Brain pericyte (primary cell): ENCODE measurements around the gene SDF4.
"Not testable (repeated sequence)": the region's sequence is repeated elsewhere in the genome, so short reads cannot be mapped to it uniquely, and the experiment has no call there.

Source experiments
- DNase-seq: peaks from one replicate; pipeline ENCODE4 v3.0.0-alpha.2; 2012; ENCODE audit warnings: low read depth, low spot score

SDF4 gene

DNA sequence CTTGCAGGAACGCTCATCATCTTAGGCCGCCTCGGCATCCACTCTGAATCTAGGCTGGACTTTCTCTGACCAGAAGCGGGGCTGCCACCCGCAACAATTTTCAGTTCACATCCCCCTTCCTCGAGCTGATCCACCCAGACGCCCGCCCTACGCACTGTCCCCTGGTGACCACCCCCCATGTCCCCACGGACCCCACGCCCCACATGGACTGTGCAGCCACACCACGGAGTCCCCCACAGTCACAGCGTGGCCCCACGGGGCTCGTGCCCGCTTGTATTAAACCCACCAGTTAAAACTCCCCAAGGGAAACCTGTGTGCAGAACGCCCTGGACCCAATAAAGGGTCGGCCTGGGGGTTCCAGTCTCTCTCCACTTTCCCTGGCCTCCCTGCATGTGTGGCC lies 27.7 kb upstream of the SDF4 start:
- DNase-seq: no peak

GRCh38 chr1:1259119-1259488 lies 27.3 kb upstream of the SDF4 start:
- no peak for DNase-seq

DNA sequence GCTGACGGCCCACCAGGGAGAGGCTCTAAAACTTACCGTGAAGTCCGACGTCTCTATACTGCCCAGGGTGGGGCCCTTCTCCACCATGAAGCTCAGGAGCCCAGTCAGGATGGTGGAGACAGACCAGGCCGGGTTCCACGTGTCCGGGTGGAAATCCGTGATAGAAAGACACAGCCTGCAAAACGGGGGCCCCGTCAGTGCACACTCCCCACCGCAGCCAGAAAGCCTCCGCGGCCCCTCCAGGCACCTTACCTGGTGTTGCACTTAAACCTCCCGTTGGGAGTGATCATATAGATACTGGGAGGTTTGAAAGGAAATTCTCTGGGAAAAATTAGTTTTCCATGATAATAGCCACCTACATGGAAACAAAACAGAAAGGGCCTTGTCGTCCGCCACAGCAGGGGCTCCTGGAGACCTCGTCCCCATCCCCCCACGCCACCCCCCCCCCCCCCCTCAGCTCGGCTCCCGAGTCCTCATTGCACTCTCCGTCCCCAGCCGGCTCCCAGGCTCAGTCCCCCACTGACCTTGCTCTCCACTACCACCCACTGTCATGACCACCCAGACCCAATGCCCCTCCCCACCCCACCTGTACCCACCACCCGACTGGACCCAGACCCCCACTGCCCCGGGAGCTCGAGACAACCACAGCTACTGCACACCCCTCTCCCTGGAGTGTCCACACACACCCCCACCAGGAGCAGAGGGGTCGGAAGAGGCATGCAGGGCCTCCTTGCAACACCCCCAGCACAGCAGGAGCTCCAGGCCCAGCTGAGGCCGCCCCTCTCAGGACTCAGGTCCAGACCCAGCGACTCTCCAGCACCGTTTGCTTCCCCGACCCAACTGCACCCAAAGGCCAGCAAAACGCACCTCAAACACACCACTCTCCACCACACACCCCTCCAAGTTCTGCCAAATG lies 25.4 kb upstream of the SDF4 start:
- DNase-seq: no peak

DNA sequence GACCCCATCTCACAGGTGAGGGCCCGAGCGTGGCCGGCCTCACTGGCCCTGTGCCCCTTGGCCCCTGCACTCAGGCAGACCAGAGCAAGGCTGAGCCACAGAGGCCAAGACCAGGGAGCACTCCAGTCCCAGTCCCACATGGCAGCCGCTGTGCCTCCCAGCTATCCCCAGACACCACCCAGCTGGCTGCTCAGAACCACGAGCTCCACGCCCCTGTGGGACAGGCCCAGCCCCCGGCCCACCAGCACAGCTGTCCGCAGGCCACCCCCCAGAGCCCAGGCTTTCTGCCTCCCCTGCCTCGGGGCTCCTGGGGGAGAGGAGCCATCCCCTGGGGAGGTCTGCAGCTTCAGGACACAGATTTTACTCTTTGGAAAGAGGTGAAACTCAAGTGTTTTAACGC lies 23.8 kb upstream of the SDF4 start:
- DNase-seq: no peak

DNA sequence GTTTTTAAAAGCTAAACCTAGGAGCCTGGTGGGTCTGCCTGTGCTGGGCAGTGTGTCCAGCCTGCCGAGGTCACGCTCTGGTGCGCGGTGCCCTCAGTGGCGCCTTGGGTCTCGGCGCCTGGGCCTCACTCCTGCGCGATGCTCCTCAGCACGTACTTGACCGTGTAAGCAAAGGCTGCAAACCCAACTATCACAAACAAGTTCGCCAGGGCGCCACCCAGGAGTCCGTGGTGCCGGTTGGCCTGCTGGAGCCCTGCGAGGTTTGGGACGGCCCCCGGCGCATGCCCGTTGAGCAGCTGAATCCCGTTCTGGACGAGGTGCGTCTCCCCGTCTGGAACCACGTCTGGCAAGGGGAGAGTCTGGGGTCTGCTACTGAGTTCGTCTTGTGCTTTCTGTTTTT lies 23.3 kb upstream of the SDF4 start:
- no peak for DNase-seq

DNA sequence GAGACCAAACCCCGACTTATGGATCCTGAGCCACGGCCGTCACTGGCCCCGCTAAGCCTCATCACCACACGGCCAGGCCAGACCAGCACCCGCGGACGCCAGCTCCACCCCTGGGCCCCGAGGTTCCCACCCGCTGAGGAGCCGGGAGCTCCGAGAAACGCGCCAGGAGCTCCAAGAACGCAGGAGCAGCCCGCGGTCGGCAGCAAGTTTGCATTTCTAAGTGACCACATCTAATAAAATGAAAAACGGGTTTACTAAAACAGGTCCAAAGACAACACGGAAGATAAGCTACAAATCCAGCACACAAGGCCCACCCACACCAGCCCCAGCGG lies 22.8 kb upstream of the SDF4 start:
- DNase-seq: no peak

GRCh38 chr1:1253972-1254666 lies 22.3 kb upstream of the SDF4 start:
- DNase-seq: no peak

DNA sequence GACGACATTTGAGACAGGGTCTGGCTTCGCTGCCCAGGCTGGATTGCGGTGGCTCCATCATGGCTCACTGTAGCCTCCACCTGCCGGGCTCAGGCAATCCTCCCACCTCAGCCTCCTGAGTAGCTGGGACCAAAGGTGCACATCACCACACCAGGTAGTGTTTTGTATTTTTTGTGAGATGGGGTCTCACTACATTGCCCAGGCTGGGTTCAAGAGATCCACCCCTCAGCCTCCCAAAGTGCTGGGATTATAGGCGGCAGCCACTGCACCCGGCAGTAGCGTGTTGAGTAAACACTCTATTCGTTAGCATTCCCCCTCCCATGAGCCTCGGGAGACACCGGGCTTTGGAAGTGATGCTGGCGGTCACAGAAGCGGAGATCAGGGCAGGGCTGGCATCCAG lies 21.5 kb upstream of the SDF4 start:
- no peak for DNase-seq

DNA sequence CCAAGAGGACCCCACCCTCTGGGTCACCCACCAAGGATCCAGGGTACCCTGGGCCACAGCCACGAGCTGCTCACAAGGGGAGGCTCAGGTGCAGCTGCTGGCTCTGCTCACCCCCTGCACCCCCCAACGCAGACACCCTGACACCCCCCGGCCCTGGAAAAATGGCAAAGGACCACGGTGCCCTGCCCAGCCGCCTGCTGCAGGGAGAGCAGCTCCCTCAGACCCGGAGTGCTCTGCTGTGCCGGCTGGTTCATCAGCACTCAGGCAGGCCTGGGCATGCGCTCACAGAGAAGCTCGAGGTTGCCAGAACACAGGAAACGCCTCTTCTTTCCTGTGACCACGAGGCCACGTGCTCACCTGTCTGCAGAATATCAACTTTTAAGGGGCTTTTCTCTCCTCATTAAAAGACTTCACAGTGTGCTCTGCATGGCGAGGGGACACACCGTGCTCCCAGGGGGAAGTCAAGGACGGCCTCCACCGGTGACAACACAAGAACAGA lies 19.0 kb upstream of the SDF4 start:
- DNase-seq: no peak

DNA sequence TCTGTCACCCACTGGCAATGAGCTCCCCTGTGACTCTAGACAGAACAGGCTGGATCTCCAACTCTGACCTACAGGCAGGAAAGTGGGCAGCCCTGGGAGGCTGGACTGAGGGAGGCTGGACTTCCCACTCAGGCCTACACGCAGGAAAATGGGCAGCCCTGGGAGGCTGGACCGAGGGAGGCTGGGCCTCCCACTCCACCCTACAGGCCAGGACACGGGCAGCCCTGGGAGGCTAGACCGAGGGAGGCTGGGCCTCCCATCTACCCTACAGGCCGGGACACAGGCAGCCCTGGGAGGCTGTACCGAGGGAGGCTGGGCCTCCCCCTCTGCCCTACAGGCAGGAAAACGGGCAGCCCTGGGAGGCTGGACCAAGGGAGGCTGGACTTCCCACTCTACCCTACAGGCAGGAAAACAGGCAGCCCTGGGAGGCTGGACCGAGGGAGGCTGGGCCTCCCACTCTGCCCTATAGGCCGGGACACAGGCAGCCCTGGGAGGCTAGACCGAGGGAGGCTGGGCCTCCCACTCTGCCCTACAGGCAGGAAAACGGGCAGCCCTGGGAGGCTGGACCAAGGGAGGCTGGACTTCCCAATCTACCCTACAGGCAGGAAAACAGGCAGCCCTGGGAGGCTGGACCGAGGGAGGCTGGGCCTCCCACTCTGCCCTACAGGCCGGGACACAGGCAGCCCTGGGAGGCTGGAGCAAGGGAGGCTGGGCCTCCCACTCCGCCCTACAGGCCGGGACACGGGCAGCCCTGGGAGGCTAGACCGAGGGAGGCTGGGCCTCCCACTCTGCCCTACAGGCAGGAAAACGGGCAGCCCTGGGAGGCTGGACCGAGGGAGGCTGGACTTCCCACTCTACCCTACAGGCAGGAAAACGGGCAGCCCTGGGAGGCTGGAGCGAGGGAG lies 16.5 kb upstream of the SDF4 start:
- DNase-seq: not testable (repeated sequence)

DNA sequence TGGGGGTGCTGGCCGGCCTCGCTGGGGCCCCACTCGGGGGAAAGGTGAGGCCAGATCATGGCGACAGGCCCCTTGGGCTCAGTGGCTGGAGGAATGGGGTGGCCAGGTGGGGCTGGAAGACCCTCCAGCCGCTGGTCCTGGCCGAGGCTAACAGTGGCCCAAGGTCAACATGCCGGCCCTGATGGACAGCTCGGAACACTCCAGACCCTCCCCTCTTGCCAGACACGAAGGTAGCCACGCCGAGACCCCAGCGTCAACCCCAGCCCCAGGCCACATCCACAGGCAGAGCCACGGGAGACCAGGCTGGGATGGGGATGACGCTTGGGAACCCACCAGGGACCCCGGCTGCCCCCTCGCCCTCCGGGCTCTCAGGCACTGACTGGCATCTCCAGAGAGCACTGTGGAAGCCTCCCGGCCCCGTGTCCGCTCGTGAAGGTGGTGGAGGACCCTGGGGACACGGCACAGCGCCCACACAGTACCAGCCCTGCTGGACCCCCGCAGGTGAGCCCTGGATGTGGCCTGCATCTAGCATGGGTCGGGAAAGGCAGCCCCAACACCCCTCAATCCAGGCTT lies 15.6 kb upstream of the SDF4 start:
- DNase-seq: no peak

DNA sequence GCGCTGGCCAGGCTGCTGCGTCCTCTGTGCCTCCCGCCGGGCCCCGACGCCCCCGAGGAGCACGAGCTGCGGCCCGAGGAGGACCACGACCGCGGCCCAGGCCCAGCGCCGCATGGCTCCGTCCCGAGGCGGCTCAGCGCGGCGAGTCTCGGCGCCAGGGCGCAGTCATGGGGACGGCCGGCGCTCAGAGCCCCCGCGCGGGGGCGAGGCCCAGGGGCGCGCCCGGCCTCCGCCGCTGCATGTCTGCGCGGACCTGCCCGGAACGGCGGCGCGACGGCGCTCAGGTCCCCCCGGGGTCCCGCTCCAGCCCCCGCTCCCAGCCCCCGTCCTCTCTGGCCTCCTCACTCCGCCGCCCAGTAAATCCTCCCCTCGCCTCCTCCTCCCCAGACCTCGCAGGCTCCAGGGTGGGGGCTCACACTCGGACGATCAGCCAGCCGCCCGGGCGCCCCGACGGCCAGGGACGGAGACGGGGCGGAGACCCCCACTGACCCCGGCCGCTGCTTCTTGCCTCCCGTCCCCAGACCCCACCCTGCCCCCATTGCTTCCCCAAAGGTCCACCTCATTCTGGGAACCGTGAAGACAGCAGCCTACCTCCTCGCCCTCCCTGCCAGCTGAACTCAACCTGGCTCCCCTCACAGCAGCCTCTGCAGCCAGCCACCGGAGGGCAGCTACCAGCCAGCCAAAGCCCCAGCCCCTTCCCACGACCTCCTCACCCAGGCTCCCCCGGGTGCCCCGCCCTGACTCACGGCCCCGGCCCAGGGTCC lies 15.0 kb upstream of the SDF4 start, which contains the start of gene C1QTNF12:
C1QTNF12 (minus strand) TSS at position 146 of the 764 bp plus-strand sequence; CDS start at position 114, 32 bp downstream.
- no peak for DNase-seq

GRCh38 chr1:1245817-1246576 lies 14.2 kb upstream of the SDF4 start:
- no peak for DNase-seq

- DNase-seq: no peak
These were observed 13.5 kb upstream of the SDF4 start for GRCh38 chr1:1245178-1245816.

DNA sequence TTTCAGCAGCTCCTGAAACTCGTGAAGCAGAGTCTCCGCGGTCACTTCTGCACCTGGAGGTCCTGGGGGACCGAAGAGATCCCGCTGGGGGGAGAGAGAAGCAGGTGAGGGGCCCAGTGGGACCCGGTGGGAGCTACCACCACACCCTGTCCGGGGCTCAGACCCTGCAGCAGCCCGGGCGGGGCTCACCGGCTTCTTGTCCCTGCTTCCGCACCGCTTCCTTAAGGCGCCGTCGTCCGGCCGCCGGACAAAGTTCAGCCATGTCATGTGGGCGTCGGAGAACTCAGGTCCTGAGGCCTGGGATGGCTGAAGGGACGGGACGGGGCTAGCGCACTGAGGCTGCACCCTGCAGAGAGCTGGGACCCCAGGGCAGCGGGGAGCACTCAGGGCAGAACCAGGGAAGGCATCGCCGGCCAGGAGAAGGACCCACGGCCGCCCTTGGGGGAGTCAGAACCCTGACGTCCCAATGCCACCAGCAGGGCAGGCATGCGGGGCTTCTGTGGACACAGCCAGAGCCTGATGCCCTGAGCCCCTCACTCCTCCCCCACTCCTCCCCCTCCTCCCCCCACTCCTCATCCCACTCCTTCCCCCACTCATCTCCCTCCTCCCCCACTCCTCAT lies 12.5 kb upstream of the SDF4 start:
- no peak for DNase-seq

GRCh38 chr1:1243807-1244191 lies 12.0 kb upstream of the SDF4 start:
- no peak for DNase-seq

DNA sequence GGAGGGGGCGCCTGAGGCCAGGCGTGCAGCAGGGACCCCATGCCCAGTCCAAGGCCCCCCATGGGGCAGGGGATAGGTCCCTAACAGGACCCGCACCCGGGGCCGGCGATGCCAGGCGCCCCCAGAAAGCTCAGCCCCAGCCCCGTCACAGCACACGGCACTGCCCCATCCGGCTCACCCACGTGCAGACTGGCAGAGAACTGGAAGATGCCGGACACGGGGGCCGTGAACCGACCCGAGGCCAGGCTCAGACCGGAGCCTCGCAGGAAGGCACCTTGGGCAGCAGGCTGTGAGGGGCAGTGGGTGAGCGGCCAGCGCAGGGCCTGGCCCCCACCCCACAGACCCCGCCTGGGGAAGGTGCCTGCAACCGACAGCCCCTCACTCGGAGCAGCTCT lies 11.5 kb upstream of the SDF4 start:
- DNase-seq: no peak

GRCh38 chr1:1242461-1243265 lies 10.9 kb upstream of the SDF4 start:
- no peak for DNase-seq
